Natural killer cell (primary cell): Measurements from ENCODE around the gene HRC. TPM values are rescaled to one million over a fixed set of nuclear protein-coding genes. Genes with fewer than 3 reads are reported as not detected.
"Not testable (repeated sequence)": the region's sequence is repeated elsewhere in the genome, so short reads cannot be mapped to it uniquely, and the experiment has no call there.

ENCODE experiments used
- ATAC-seq, 3 donors: fragments of 150-1000 bp in 2 of 3; fragments of 200-7000 bp in 1 of 3; cut with Tn5 transposase; 1 replicate in 1 of 3; 2 replicates in 2 of 3; pipeline ENCODE4 v1.10.0; 2021; ENCODE audit warnings: mild to moderate bottlenecking in 2 of 3, moderate library complexity in 2 of 3
- DNase-seq, 2 donors: peaks; one replicate each; pipeline versions ENCODE4 v3.0.0 to v3.0.0-alpha.2; 2013 to 2021; ENCODE audit warnings: mixed read lengths in 1 of 2
- H3K27ac ChIP-seq: one replicate; pipeline ENCODE4 v1.5.1; 2013; ENCODE audit warnings: mild to moderate bottlenecking, low read length
- H3K27me3 ChIP-seq: one replicate; pipeline ENCODE4 v1.6.1; 2013; ENCODE audit warnings: low read length; ENCODE audit not compliant: control insufficient read depth, insufficient read depth
- H3K36me3 ChIP-seq: one replicate; pipeline ENCODE4 v1.6.1; 2013; ENCODE audit warnings: low read length; ENCODE audit not compliant: control insufficient read depth, insufficient read depth
- H3K4me1 ChIP-seq: one replicate; pipeline ENCODE4 v1.6.1; 2013; ENCODE audit warnings: low read length; ENCODE audit not compliant: control insufficient read depth, insufficient read depth
- H3K4me3 ChIP-seq: one replicate; pipeline ENCODE4 v1.5.1; 2013; ENCODE audit warnings: low read length
- H3K9me3 ChIP-seq: one replicate; pipeline ENCODE4 v1.6.1; 2013; ENCODE audit warnings: low read length; ENCODE audit not compliant: control insufficient read depth, insufficient read depth
- H3K27ac Mint-ChIP-seq, 2 donors: one replicate each; pipeline ENCODE4 v1.8.0; 2022; ENCODE audit warnings: mild to moderate bottlenecking in 2 of 2, mixed read lengths in 2 of 2, moderate library complexity in 1 of 2
- H3K27me3 Mint-ChIP-seq, 2 donors: one replicate each; pipeline ENCODE4 v1.8.0; 2022; ENCODE audit warnings: low read depth in 2 of 2, mixed read lengths in 2 of 2
- H3K36me3 Mint-ChIP-seq: one replicate; pipeline ENCODE4 v1.8.0; 2022; ENCODE audit warnings: mixed read lengths
- H3K4me1 Mint-ChIP-seq, 2 donors: one replicate each; pipeline ENCODE4 v1.8.0; 2022; ENCODE audit warnings: mixed read lengths in 2 of 2
- H3K4me3 Mint-ChIP-seq: one replicate; pipeline ENCODE4 v1.8.0; 2022; ENCODE audit warnings: mild to moderate bottlenecking, moderate library complexity, mixed read lengths
- H3K9me3 Mint-ChIP-seq, 2 donors: one replicate each; pipeline ENCODE4 v1.8.0; 2022; ENCODE audit warnings: mixed read lengths in 2 of 2
- WGBS: methylation state at CpG from one replicate; pipeline ENCODE4 v1.1.7; 2013; ENCODE audit warnings: missing lambda C conversion rate; ENCODE audit not compliant: insufficient coverage; 5-methylcytosine and 5-hydroxymethylcytosine counted together
- intact Hi-C: fragments of 100-400 bp; cut with micrococcal nuclease; formaldehyde crosslinking; loops from one replicate; pipeline ENCODE4 v1.14.2; 2022
- total RNA-seq, 4 donors: library from RNA; stranded (reverse); fragments of 120-200 nt in 1 of 4; gene quantifications; one replicate each; pipeline versions ENCODE4 v1.2.3 to v1.2.4, GENCODE V29; 2013 to 2022
- TF ChIP-seq, protein P1 (sequence below): fragments of 200-600 bp; IDR thresholded peaks from one replicate; pipeline ENCODE4 v1.8.0; 2022; ENCODE audit warnings: antibody characterized with exemption

Gene HRC
- total RNA-seq, 3 donors from 2014 or later (not counting 1 experiment from before 2014, with no cell fraction given): not detected

DNA sequence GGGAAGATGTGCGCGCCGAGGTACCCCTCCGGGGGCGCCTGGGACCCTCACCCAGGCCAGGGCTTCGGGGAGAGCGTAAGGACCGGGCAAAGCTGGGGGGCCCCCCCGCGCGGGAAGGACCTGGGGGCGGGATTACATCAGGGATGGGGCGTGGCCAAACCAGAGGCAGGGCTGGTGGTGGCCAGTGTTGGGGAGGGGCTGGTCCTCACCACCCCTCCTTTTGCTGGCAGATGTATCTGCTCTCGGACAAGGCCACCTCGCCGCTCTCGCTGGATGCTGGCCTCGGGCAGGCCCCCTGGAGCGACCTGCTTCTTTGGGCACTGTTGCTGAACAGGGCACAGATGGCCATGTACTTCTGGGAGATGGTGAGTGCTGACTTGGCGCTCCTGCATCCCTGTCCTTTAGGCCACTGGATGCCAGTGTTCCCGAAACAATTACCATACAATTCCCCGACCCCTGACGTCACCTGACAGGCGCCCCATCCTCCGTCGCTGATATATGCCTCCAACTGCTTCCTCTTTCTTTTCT lies 27.7 kb upstream of the HRC start:
- H3K9me3 ChIP-seq: peaks cover 9% of the 10 kb centered on the region
- no peak for DNase-seq
- Mint-ChIP-seq H3K9me3 (peaks cover 2 to 4% of the 10 kb centered on the region in 2 donors), H3K27ac (no peak overlapping the region), H3K27me3 (peaks cover 0 to 3% of the 10 kb centered on the region in 2 donors), H3K4me3 (no peak overlapping the region), H3K4me1 (no peaks in the 10 kb centered on the region), H3K36me3 (no peaks in the 10 kb centered on the region)
- no peaks in the 10 kb centered on the region for H3K4me1 ChIP-seq
- H3K27ac ChIP-seq: no peak overlapping the region
- H3K36me3 ChIP-seq: no peaks in the 10 kb centered on the region
- no peak for ATAC-seq
- WGBS: 94% methylated on average over 26 of the region's 26 CpGs
- no peaks in the 10 kb centered on the region for H3K27me3 ChIP-seq
- H3K4me3 ChIP-seq: no peak overlapping the region
- intact Hi-C loops: no loop called here
- TF ChIP-seq, protein P1, sequence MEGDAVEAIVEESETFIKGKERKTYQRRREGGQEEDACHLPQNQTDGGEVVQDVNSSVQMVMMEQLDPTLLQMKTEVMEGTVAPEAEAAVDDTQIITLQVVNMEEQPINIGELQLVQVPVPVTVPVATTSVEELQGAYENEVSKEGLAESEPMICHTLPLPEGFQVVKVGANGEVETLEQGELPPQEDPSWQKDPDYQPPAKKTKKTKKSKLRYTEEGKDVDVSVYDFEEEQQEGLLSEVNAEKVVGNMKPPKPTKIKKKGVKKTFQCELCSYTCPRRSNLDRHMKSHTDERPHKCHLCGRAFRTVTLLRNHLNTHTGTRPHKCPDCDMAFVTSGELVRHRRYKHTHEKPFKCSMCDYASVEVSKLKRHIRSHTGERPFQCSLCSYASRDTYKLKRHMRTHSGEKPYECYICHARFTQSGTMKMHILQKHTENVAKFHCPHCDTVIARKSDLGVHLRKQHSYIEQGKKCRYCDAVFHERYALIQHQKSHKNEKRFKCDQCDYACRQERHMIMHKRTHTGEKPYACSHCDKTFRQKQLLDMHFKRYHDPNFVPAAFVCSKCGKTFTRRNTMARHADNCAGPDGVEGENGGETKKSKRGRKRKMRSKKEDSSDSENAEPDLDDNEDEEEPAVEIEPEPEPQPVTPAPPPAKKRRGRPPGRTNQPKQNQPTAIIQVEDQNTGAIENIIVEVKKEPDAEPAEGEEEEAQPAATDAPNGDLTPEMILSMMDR: no peak

DNA sequence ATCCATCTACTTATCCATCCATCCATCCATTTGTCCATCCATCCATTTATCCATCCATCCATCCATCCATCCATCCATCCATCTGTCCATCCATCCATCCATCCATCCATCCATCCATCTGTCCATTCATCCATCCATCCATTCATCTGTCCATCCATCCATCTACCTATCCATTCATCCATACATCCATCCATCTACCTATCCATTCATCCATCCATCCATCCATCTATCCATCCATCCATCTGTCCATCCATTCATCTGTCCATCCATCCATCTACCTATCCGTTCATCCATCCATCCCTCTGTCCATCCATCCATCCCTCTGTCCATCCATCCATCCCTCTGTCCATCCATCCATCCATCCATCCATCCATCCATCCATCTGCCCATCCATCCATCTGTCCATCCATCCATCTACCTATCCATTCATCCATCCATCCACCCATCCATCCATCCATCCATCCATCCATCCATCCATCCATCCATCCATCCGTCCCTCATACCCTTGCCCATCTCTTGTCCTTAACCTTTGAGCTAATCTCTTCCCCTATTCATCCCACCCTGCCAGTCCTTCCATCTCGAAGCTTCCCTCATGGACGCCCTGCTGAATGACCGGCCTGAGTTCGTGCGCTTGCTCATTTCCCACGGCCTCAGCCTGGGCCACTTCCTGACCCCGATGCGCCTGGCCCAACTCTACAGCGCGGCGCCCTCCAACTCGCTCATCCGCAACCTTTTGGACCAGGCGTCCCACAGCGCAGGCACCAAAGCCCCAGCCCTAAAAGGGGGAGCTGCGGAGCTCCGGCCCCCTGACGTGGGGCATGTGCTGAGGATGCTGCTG lies 27.0 kb upstream of the HRC start:
- H3K9me3 Mint-ChIP-seq, H3K27me3 ChIP-seq, H3K27me3 Mint-ChIP-seq, H3K27ac Mint-ChIP-seq, intact Hi-C loops, H3K4me1 ChIP-seq, H3K4me3 Mint-ChIP-seq, H3K36me3 ChIP-seq, H3K4me1 Mint-ChIP-seq, ATAC-seq, H3K9me3 ChIP-seq, H3K36me3 Mint-ChIP-seq, H3K27ac ChIP-seq, H3K4me3 ChIP-seq, DNase-seq: not testable (repeated sequence)
- WGBS: 97% methylated on average over 20 of the region's 20 CpGs

DNA sequence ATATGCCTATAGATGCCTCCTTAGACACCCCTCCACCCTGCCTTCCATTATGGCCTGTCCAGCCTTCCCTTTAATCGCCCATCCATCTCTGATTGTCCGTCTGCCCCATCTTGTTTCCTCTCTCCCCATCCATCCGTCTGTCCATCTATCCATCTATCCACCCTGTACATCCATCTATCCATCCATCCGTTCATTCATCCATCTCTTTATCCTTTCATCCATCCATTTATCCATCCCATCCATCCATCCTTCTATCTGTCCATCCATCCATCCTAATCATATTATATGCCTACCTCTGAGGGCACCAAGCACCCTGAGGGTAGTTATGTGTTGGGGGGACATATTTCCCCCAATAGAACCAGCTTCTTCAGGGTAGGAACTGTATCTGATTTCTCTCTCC lies 25.5 kb upstream of the HRC start:
- H3K4me1 ChIP-seq: no peaks in the 10 kb centered on the region
- H3K36me3 ChIP-seq: no peaks in the 10 kb centered on the region
- H3K27ac ChIP-seq: no peak overlapping the region
- H3K27ac Mint-ChIP-seq: no peak overlapping the region
- peaks cover 9% of the 10 kb centered on the region for H3K9me3 ChIP-seq
- H3K4me3 ChIP-seq: no peak overlapping the region
- H3K4me3 Mint-ChIP-seq: no peak overlapping the region
- ATAC-seq (no peak), DNase-seq (no peak)
- 87% methylated on average over 4 of the region's 4 CpGs for WGBS
- TF ChIP-seq, protein P1: no peak
- H3K27me3 ChIP-seq: no peaks in the 10 kb centered on the region
- peaks cover 0 to 3% of the 10 kb centered on the region in 2 donors for H3K27me3 Mint-ChIP-seq
- intact Hi-C loops: no loop called here
- H3K4me1 Mint-ChIP-seq: no peaks in the 10 kb centered on the region
- peaks cover 2 to 4% of the 10 kb centered on the region in 2 donors for H3K9me3 Mint-ChIP-seq
- no peaks in the 10 kb centered on the region for H3K36me3 Mint-ChIP-seq

DNA sequence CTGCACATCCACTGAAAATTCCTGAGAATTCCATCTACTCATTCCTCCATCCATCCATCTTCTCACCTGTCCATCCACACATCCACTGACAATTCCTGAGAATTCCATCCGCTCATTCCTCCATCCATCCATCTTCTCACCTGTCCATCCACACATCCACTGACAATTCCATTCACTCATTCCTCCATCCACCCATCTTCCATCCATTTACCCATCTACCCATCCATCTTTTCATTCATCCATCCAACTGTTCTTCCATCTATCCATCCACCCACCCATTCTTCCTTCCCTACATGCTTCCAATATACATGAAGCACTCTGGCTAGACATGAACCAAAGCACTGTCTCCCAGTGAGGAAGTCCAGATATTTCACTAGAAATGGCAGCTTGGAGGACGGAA lies 18.0 kb upstream of the HRC start:
- no peaks in the 10 kb centered on the region for H3K36me3 Mint-ChIP-seq
- no peak for DNase-seq
- no peaks in the 10 kb centered on the region for H3K27me3 ChIP-seq
- H3K4me3 ChIP-seq: no peak overlapping the region
- TF ChIP-seq, protein P1: no peak
- no peaks in the 10 kb centered on the region for H3K9me3 ChIP-seq
- H3K36me3 ChIP-seq: no peaks in the 10 kb centered on the region
- H3K27me3 Mint-ChIP-seq: peaks cover 0 to 3% of the 10 kb centered on the region in 2 donors
- no peak overlapping the region for H3K27ac ChIP-seq
- no peaks in the 10 kb centered on the region for H3K4me1 Mint-ChIP-seq
- intact Hi-C loops: no loop called here
- H3K4me1 ChIP-seq: no peaks in the 10 kb centered on the region
- no peak overlapping the region for H3K4me3 Mint-ChIP-seq
- 96% methylated on average over 2 of the region's 2 CpGs for WGBS
- no peak overlapping the region for H3K27ac Mint-ChIP-seq
- H3K9me3 Mint-ChIP-seq: no peaks in the 10 kb centered on the region
- ATAC-seq: no peak
